ENCODE results near the gene ZDHHC12.

- TF ChIP-seq EZH2phosphoT487 (IDR thresholded peaks at IDR 0.05; ENCODE audit: insufficient read depth, low read depth) (no peak), EZH2 (IDR thresholded peaks at IDR 0.05; ENCODE audit: insufficient read depth, poor library complexity, severe bottlenecking) (no peak)
Measured at GRCh38 chr9:128732576-128732975, 8.6 kb upstream of the ZDHHC12 start.

Measured in GM23248 (cell line).